ENCODE measurements around the gene EFEMP1. TPM values are rescaled to one million over a fixed set of nuclear protein-coding genes. Genes with fewer than 3 reads are reported as not detected.

EFEMP1 gene
- total RNA-seq, 2 donors from 2014 or later = 46.3 to 109 TPM

GRCh38 chr2:55949211-55949610 lies 25.6 kb upstream of the EFEMP1 start:
- H3K27ac ChIP-seq = no peak overlapping the region
- H3K36me3 ChIP-seq = no peaks in the 10 kb centered on the region
- TF ChIP-seq POLR2AphosphoS5 (IDR thresholded peaks at IDR 0.05) (no peak), CTCF (IDR thresholded peaks at IDR 0.05) (no peak), POLR2A (IDR thresholded peaks at IDR 0.05) (no peak)
- H3K9me3 ChIP-seq = no peaks in the 10 kb centered on the region
- H3K4me3 ChIP-seq = no peak overlapping the region
- no peak for DNase-seq (ENCODE audit: low spot score)
- H3K27me3 ChIP-seq (replicated peaks; ENCODE audit: insufficient read depth) = no peaks in the 10 kb centered on the region
- intact Hi-C loops (cut with DNase I) = no loop called here
- H3K4me1 ChIP-seq (replicated peaks) = no peaks in the 10 kb centered on the region

- Histone ChIP-seq H3K36me3 (no peaks in the 10 kb centered on the region), H3K27me3 (replicated peaks; ENCODE audit: insufficient read depth) (no peaks in the 10 kb centered on the region), H3K9me3 (no peaks in the 10 kb centered on the region), H3K27ac (no peak overlapping the region), H3K4me3 (no peak overlapping the region), H3K4me1 (replicated peaks) (no peaks in the 10 kb centered on the region)
- TF ChIP-seq CTCF (IDR thresholded peaks at IDR 0.05) = no peak
- TF ChIP-seq POLR2AphosphoS5 (IDR thresholded peaks at IDR 0.05) = no peak
- no peak for TF ChIP-seq POLR2A (IDR thresholded peaks at IDR 0.05)
- DNase-seq (ENCODE audit: low spot score) = no peak
- intact Hi-C loops (cut with DNase I) = no loop called here
Measured at GRCh38 chr2:55948176-55948923, 24.8 kb upstream of the EFEMP1 start.

GRCh38 chr2:55947752-55948151 lies 24.2 kb upstream of the EFEMP1 start:
- DNase-seq (ENCODE audit: low spot score) = no peak
- 56% methylated on average over 4 of the region's 4 CpGs for WGBS
- H3K27ac ChIP-seq = no peak overlapping the region

GRCh38 chr2:55946793-55947192 lies 23.2 kb upstream of the EFEMP1 start:
- DNase-seq (ENCODE audit: low spot score) = no peak
- no peaks in the 10 kb centered on the region for H3K4me1 ChIP-seq (replicated peaks)
- H3K4me3 ChIP-seq = no peak overlapping the region
- no peak for TF ChIP-seq POLR2AphosphoS5 (IDR thresholded peaks at IDR 0.05)
- no peak for TF ChIP-seq CTCF (IDR thresholded peaks at IDR 0.05)
- no peak for TF ChIP-seq POLR2A (IDR thresholded peaks at IDR 0.05)
- intact Hi-C loops (cut with DNase I) = no loop called here
- no peak overlapping the region for H3K27ac ChIP-seq
- H3K27me3 ChIP-seq (replicated peaks; ENCODE audit: insufficient read depth) = no peaks in the 10 kb centered on the region
- H3K9me3 ChIP-seq = no peaks in the 10 kb centered on the region
- H3K36me3 ChIP-seq = no peaks in the 10 kb centered on the region
- WGBS = 100% methylated on average over 1 of the region's 1 CpG

More at GRCh38 chr2:55947752-55948151, 24.2 kb upstream of the EFEMP1 start:
- intact Hi-C loops (cut with DNase I) = no loop called here
- Histone ChIP-seq H3K9me3 (no peaks in the 10 kb centered on the region), H3K4me1 (replicated peaks) (no peaks in the 10 kb centered on the region), H3K27me3 (replicated peaks; ENCODE audit: insufficient read depth) (no peaks in the 10 kb centered on the region), H3K4me3 (no peak overlapping the region), H3K36me3 (no peaks in the 10 kb centered on the region)
- TF ChIP-seq POLR2AphosphoS5 (IDR thresholded peaks at IDR 0.05) (no peak), CTCF (IDR thresholded peaks at IDR 0.05) (no peak), POLR2A (IDR thresholded peaks at IDR 0.05) (no peak)

- no peak for TF ChIP-seq POLR2AphosphoS5 (IDR thresholded peaks at IDR 0.05)
- no peak overlapping the region for H3K4me3 ChIP-seq
- no peak for DNase-seq (ENCODE audit: low spot score)
Measured at GRCh38 chr2:55943466-55943865, 19.9 kb upstream of the EFEMP1 start.

More at GRCh38 chr2:55943466-55943865, 19.9 kb upstream of the EFEMP1 start:
- no peak overlapping the region for H3K27ac ChIP-seq
- 90% methylated on average over 1 of the region's 1 CpG for WGBS
- H3K27me3 ChIP-seq (replicated peaks; ENCODE audit: insufficient read depth) = no peaks in the 10 kb centered on the region
- H3K9me3 ChIP-seq = no peaks in the 10 kb centered on the region
- intact Hi-C loops (cut with DNase I) = no loop called here
- no peaks in the 10 kb centered on the region for H3K36me3 ChIP-seq
- no peaks in the 10 kb centered on the region for H3K4me1 ChIP-seq (replicated peaks)

Measured in prostate gland (tissue), 2 donors.